Naive thymus-derived CD4-positive, alpha-beta T cell (primary cell): Measurements from ENCODE around the gene SENP7. TPM values are rescaled to one million over a fixed set of nuclear protein-coding genes. Genes with fewer than 3 reads are reported as not detected.
"Not testable (repeated sequence)": the region's sequence is repeated elsewhere in the genome, so short reads cannot be mapped to it uniquely, and the experiment has no call there.

Experiments used
- ATAC-seq: fragments of 150-1000 bp; cut with Tn5 transposase; 2 replicates; pipeline ENCODE4 v1.10.0; 2021; ENCODE audit warnings: mild to moderate bottlenecking, moderate library complexity
- CTCF ChIA-PET: fragments of 350-600 bp; sonication (Branson Sonifier 250); formaldehyde crosslinking; loops from one replicate; lab custom pipeline; 2021; ENCODE audit warnings: antibody characterized with exemption; lab: Charles Lee
- POLR2A ChIA-PET: fragments of 350-600 bp; sonication (Branson Sonifier 250); formaldehyde crosslinking; loops from one replicate; lab custom pipeline; 2021; ENCODE audit warnings: antibody characterized with exemption, inconsistent platforms; lab: Charles Lee
- DNase-seq, 9 donors: peaks; one replicate each; pipeline versions ENCODE4 v3.0.0 to v3.0.0-alpha.2; 2020 to 2022; ENCODE audit warnings: mixed read lengths in 1 of 9
- H3K27ac ChIP-seq: one replicate; pipeline ENCODE4 v1.7.0; 2013; ENCODE audit warnings: mild to moderate bottlenecking, low read depth, low read length, moderate library complexity
- H3K27me3 ChIP-seq, 2 donors: one replicate each; pipeline ENCODE4 v1.7.0; 2013; ENCODE audit warnings: low read length in 2 of 2, mild to moderate bottlenecking in 2 of 2, moderate library complexity in 2 of 2; ENCODE audit not compliant: control insufficient read depth in 2 of 2, insufficient read depth in 2 of 2
- H3K36me3 ChIP-seq, 3 experiments: 1 replicate in 2 of 3; 2 replicates in 1 of 3; pipeline ENCODE4 v1.7.0; 2013; ENCODE audit warnings: low read length in 3 of 3, mild to moderate bottlenecking in 3 of 3, moderate library complexity in 1 of 3; ENCODE audit not compliant: insufficient read depth in 3 of 3, control insufficient read depth in 2 of 3
- H3K4me1 ChIP-seq, 2 donors: one replicate each; pipeline ENCODE4 v1.7.0; 2013; ENCODE audit warnings: low read length in 2 of 2, mild to moderate bottlenecking in 2 of 2, moderate library complexity in 1 of 2; ENCODE audit not compliant: control insufficient read depth in 2 of 2, insufficient read depth in 2 of 2
- H3K4me3 ChIP-seq: 2 replicates; pipeline ENCODE4 v1.7.0; 2013; ENCODE audit warnings: mild to moderate bottlenecking, low read length
- H3K9me3 ChIP-seq, 3 experiments: 1 replicate in 2 of 3; 2 replicates in 1 of 3; pipeline ENCODE4 v1.7.0; 2013; ENCODE audit warnings: low read length in 3 of 3; ENCODE audit not compliant: control insufficient read depth in 2 of 3
- H3K27ac Mint-ChIP-seq, 9 donors: one replicate each; pipeline ENCODE4 v1.8.0; 2020 to 2022; ENCODE audit warnings: mixed read lengths in 9 of 9, mild to moderate bottlenecking in 8 of 9, moderate library complexity in 5 of 9, inconsistent platforms in 2 of 9
- H3K27me3 Mint-ChIP-seq, 5 donors: one replicate each; pipeline ENCODE4 v1.8.0; 2021 to 2022; ENCODE audit warnings: mixed read lengths in 5 of 5, mild to moderate bottlenecking in 1 of 5
- H3K36me3 Mint-ChIP-seq, 5 donors: one replicate each; pipeline ENCODE4 v1.8.0; 2020 to 2022; ENCODE audit warnings: mixed read lengths in 5 of 5, mild to moderate bottlenecking in 3 of 5, inconsistent platforms in 1 of 5
- H3K4me1 Mint-ChIP-seq, 7 donors: one replicate each; pipeline ENCODE4 v1.8.0; 2020 to 2022; ENCODE audit warnings: mixed read lengths in 7 of 7, mild to moderate bottlenecking in 3 of 7, inconsistent platforms in 1 of 7
- H3K4me3 Mint-ChIP-seq, 10 donors: one replicate each; pipeline ENCODE4 v1.8.0; 2020 to 2022; ENCODE audit warnings: mild to moderate bottlenecking in 10 of 10, mixed read lengths in 10 of 10, moderate library complexity in 6 of 10, inconsistent platforms in 2 of 10
- H3K9me3 Mint-ChIP-seq, 11 donors: one replicate each; pipeline ENCODE4 v1.8.0; 2020 to 2022; ENCODE audit warnings: mixed read lengths in 11 of 11, mild to moderate bottlenecking in 4 of 11, inconsistent platforms in 1 of 11, moderate library complexity in 1 of 11
- intact Hi-C, 2 donors: fragments of 100-400 bp; cut with micrococcal nuclease; formaldehyde crosslinking; loops; one replicate each; pipeline ENCODE4 v1.15.1; 2023
- polyA plus RNA-seq, 2 donors: library from polyadenylated mRNA; unstranded; fragments of 300-500 nt; fragmentation: Illumina TruSeq; gene quantifications; one replicate each; pipeline ENCODE4 v1.2.3, GENCODE V29; 2021
- total RNA-seq, 6 experiments: library from RNA in 5 of 6; stranded (reverse) in 5 of 6; gene quantifications; 1 replicate in 5 of 6; 2 replicates in 1 of 6; pipeline ENCODE4 v1.2.3 and lab custom pipeline; 2021 to 2026

The SENP7 gene
- total and polyA plus RNA-seq, 7 experiments from 2014 or later, result 14.0 to 79.0 (median 48.5) TPM

DNA sequence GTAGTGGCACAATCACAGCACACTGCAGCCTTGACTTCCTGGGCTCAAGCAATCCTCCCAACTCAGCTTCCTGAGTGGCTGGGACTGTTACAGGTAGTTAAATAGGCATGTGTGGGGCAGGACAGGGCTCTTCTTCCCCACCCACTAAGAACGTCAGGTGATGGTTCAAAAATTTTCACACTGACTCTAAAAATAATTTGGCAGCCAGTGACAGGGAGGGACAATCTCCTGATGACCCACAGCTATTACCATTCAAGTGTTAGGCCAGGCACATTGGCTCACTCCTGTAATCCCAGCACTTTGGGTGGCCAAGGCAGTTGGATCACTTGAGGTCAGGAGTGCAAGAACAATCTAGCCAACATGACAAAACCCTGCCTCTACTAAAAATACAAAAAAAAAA, 36.5 kb upstream of the SENP7 start:
- Histone ChIP-seq H3K27ac (no peak overlapping the region), H3K4me1 (no peaks in the 10 kb centered on the region), H3K36me3 (no peaks in the 10 kb centered on the region), H3K4me3 (no peak overlapping the region), H3K27me3 (no peaks in the 10 kb centered on the region), H3K9me3 (no peaks in the 10 kb centered on the region)
- ATAC-seq (no peak), DNase-seq (no peak)
- no peak overlapping the region for H3K27ac Mint-ChIP-seq
- no peaks in the 10 kb centered on the region for H3K27me3 Mint-ChIP-seq
- ChIA-PET CTCF (no interaction called here), POLR2A (interaction anchor here (1.2 kb wide), 1 partner anchor 28 kb away, joined by 5 read pairs; no protein-coding TSS in a partner anchor)
- intact Hi-C loops, result no loop called here
- H3K36me3 Mint-ChIP-seq, result peaks cover 0 to 5% (median 0%) of the 10 kb centered on the region in 5 donors
- no peak overlapping the region for H3K4me3 Mint-ChIP-seq
- H3K4me1 Mint-ChIP-seq, result peaks cover 0 to 12% (median 6%) of the 10 kb centered on the region in 7 donors
- peaks cover 0 to 2% (median 0%) of the 10 kb centered on the region in 11 donors for H3K9me3 Mint-ChIP-seq

GRCh38 chr3:101548527-101549105, 35.6 kb upstream of the SENP7 start:
- Histone ChIP-seq H3K27ac (no peak overlapping the region), H3K36me3 (no peaks in the 10 kb centered on the region), H3K9me3 (no peaks in the 10 kb centered on the region), H3K4me1 (peaks cover 6 to 7% of the 10 kb centered on the region in 2 donors), H3K4me3 (no peak overlapping the region), H3K27me3 (no peaks in the 10 kb centered on the region)
- Mint-ChIP-seq H3K27me3 (no peaks in the 10 kb centered on the region), H3K4me1 (peaks cover 5 to 20% (median 15%) of the 10 kb centered on the region in 7 donors), H3K9me3 (peaks cover 0 to 2% (median 0%) of the 10 kb centered on the region in 11 donors), H3K36me3 (peaks cover 0 to 5% (median 0%) of the 10 kb centered on the region in 5 donors), H3K27ac (peak overlapping the region in 4 of 9 donors; percentile 34 to 71 (median 55)), H3K4me3 (no peak overlapping the region)
- CTCF ChIA-PET, result no interaction called here
- ATAC-seq (no peak), DNase-seq (no peak)
- intact Hi-C loops, result no loop called here
- POLR2A ChIA-PET, result interaction anchor here (1.2 kb wide), 1 partner anchor 27 kb away, joined by 5 read pairs; no protein-coding TSS in a partner anchor

GRCh38 chr3:101544161-101544850, 31.3 kb upstream of the SENP7 start:
- Histone ChIP-seq H3K4me3 (no peak overlapping the region), H3K4me1 (peaks cover 20 to 25% of the 10 kb centered on the region in 2 donors), H3K27me3 (no peaks in the 10 kb centered on the region), H3K27ac (peak overlapping the region; percentile 20), H3K9me3 (no peaks in the 10 kb centered on the region), H3K36me3 (no peaks in the 10 kb centered on the region)
- peak in 1 of 9 donors; percentile 10 for DNase-seq
- Mint-ChIP-seq H3K27me3 (no peaks in the 10 kb centered on the region), H3K9me3 (peaks cover 0 to 9% (median 3%) of the 10 kb centered on the region in 11 donors), H3K4me3 (peak overlapping the region in 9 of 10 donors; percentile 1 to 77 (median 36)), H3K4me1 (peaks cover 17 to 40% (median 31%) of the 10 kb centered on the region in 7 donors), H3K36me3 (peaks cover 0 to 6% (median 0%) of the 10 kb centered on the region in 5 donors), H3K27ac (peak overlapping the region; percentile 51 to 95 (median 89))
- intact Hi-C loops, result loop anchor here (1.0 to 5.0 kb wide), 7 partner anchors 16 to 474 kb away; partner anchors contain the start of gene TRMT10C (in 1 of the 2)
- ATAC-seq, result no peak
- ChIA-PET CTCF (interaction anchor here (0.8 to 2.5 kb wide), 5 partner anchors 9 to 1077 kb away, joined by 3 to 9 read pairs (median 4); no protein-coding TSS in a partner anchor), POLR2A (interaction anchor here (0.6 to 4.3 kb wide), 8 partner anchors 9 to 124 kb away, joined by 3 to 29 read pairs (median 6); partner anchors contain the start of genes PCNP, SENP7 and TRMT10C)

DNA sequence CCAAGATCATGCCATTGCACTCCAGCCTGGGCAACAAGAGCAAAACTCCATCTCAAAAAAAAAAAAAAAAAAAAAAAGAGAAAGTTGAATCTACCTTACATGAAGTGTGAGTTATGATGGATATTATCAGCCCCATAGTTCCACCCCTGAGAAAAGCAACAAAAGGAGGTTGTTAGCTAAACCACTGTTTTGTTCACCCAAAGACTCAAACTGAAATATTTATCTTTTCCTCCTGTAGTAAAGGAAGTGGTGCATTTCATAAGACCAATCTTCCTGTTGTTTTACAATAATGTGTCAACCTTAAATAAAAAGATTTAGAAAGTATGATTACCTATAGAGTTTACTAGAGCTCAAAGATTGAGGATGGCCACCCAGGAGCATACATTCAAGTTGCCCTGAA, 29.9 kb upstream of the SENP7 start:
- POLR2A ChIA-PET, result interaction anchor here (0.8 to 4.7 kb wide), 12 partner anchors 8 to 1283 kb away, joined by 3 to 29 read pairs (median 6); partner anchors contain the start of genes PCNP, SENP7, TBC1D23 and TRMT10C
- H3K36me3 ChIP-seq, result no peaks in the 10 kb centered on the region
- CTCF ChIA-PET, result interaction anchor here (0.7 to 2.5 kb wide), 5 partner anchors 9 to 160 kb away, joined by 3 to 10 read pairs (median 6); no protein-coding TSS in a partner anchor
- H3K9me3 ChIP-seq, result no peaks in the 10 kb centered on the region
- intact Hi-C loops, result loop anchor here (1.0 to 5.0 kb wide), 4 partner anchors 22 to 121 kb away; no protein-coding TSS in a partner anchor
- no peak overlapping the region for H3K4me3 ChIP-seq
- peak in 5 of 9 donors; percentile 24 to 63 (median 45) for DNase-seq
- H3K27ac Mint-ChIP-seq, result peak overlapping the region; percentile 77 to 95 (median 89)
- H3K4me3 Mint-ChIP-seq, result peak overlapping the region in 9 of 10 donors; percentile 47 to 85 (median 61)
- H3K36me3 Mint-ChIP-seq, result peaks cover 0 to 8% (median 0%) of the 10 kb centered on the region in 5 donors
- no peaks in the 10 kb centered on the region for H3K27me3 ChIP-seq
- peaks cover 17 to 37% (median 31%) of the 10 kb centered on the region in 7 donors for H3K4me1 Mint-ChIP-seq
- H3K9me3 Mint-ChIP-seq, result peaks cover 0 to 14% (median 5%) of the 10 kb centered on the region in 11 donors
- peaks cover 0 to 8% (median 0%) of the 10 kb centered on the region in 5 donors for H3K27me3 Mint-ChIP-seq
- H3K4me1 ChIP-seq, result peaks cover 20 to 25% of the 10 kb centered on the region in 2 donors
- peak; percentile 68 for ATAC-seq
- peak overlapping the region; percentile 5 for H3K27ac ChIP-seq

GRCh38 chr3:101536955-101537354, 23.9 kb upstream of the SENP7 start:
- H3K27me3 ChIP-seq, H3K4me3 Mint-ChIP-seq, H3K36me3 Mint-ChIP-seq, ATAC-seq, H3K9me3 ChIP-seq, intact Hi-C loops, H3K36me3 ChIP-seq, H3K4me1 ChIP-seq, H3K27ac Mint-ChIP-seq, H3K4me3 ChIP-seq, DNase-seq, H3K27ac ChIP-seq, CTCF ChIA-PET, H3K27me3 Mint-ChIP-seq: not testable (repeated sequence)
- POLR2A ChIA-PET, result interaction anchor here (0.6 to 1.9 kb wide), 3 partner anchors 8 to 139 kb away, joined by 3 to 9 read pairs (median 4); no protein-coding TSS in a partner anchor
- Mint-ChIP-seq H3K4me1 (peaks cover 6 to 29% (median 13%) of the 10 kb centered on the region in 7 donors), H3K9me3 (peaks cover 0 to 11% (median 5%) of the 10 kb centered on the region in 11 donors)

- Histone ChIP-seq H3K9me3 (no peaks in the 10 kb centered on the region), H3K36me3 (no peaks in the 10 kb centered on the region), H3K4me3 (no peak overlapping the region), H3K4me1 (peaks cover 0 to 10% of the 10 kb centered on the region in 2 donors), H3K27ac (no peak overlapping the region), H3K27me3 (no peaks in the 10 kb centered on the region)
- peaks cover 0 to 8% (median 0%) of the 10 kb centered on the region in 5 donors for H3K27me3 Mint-ChIP-seq
- DNase-seq (no peak), ATAC-seq (no peak)
- H3K36me3 Mint-ChIP-seq, result peaks cover 0 to 7% (median 3%) of the 10 kb centered on the region in 5 donors
- H3K4me3 Mint-ChIP-seq, result no peak overlapping the region
- intact Hi-C loops, result no loop called here
- POLR2A ChIA-PET, result interaction anchor here (0.6 to 2.0 kb wide), 5 partner anchors 8 to 138 kb away, joined by 3 to 9 read pairs (median 5); partner anchors contain the start of gene SENP7
- H3K9me3 Mint-ChIP-seq, result peaks cover 0 to 11% (median 5%) of the 10 kb centered on the region in 11 donors
- H3K4me1 Mint-ChIP-seq, result peaks cover 13 to 34% (median 18%) of the 10 kb centered on the region in 7 donors
- peak overlapping the region in 1 of 9 donors; percentile 54 for H3K27ac Mint-ChIP-seq
- CTCF ChIA-PET, result no interaction called here
Measured at GRCh38 chr3:101536266-101536665, 23.3 kb upstream of the SENP7 start.
